Measurements from ENCODE around the gene CAND1.

DNA sequence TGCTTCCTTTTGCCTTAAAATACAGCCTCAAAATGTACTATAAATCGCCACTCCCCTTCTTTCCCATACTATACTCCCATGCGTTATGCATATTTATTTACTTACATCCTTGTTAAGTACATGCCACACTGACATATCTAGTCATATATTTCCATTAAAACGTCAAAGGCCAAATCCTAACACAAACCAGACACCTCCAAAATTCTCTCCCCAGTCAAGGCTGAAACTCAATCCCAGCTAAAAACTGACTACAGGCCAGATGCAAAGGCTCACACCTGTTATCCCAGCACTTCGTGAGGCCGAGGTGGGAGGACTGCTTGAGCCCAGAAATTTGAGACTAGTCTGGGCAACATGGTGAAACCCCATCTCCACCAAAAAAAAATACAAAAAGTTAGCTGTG lies 5.7 kb upstream of the CAND1 start:
- no peak for TF ChIP-seq POLR2AphosphoS5 (IDR thresholded peaks at IDR 0.05; ENCODE audit: low read depth, low read length)
- TF ChIP-seq TAF1 (IDR thresholded peaks at IDR 0.05; ENCODE audit: borderline replicate concordance, insufficient read depth, low read length) = no peak
- TF ChIP-seq REST (IDR thresholded peaks at IDR 0.05; ENCODE audit: insufficient read depth in 1 of 2, low read depth in 2 of 2, low read length in 2 of 2) = no peak
- no peak for TF ChIP-seq SIN3A (IDR thresholded peaks at IDR 0.05; ENCODE audit: borderline replicate concordance, insufficient read depth, low read length)
- TF ChIP-seq FOXP2 (optimal IDR thresholded peaks at IDR 0.05; ENCODE audit: borderline replicate concordance, extremely low read depth, extremely low read length, insufficient read depth) = no peak

All from PFSK-1 (cell line).